Right atrium auricular region (tissue), 2 donors: ENCODE results near the gene CYP4F22. TPM values are rescaled to one million over a fixed set of nuclear protein-coding genes. Genes with fewer than 3 reads are reported as not detected.
"Not testable (repeated sequence)": the region's sequence is repeated elsewhere in the genome, so short reads cannot be mapped to it uniquely, and the experiment has no call there.

Source experiments
- DNase-seq: peaks from one replicate; pipeline ENCODE4 v3.0.0-alpha.2; 2019; ENCODE audit warnings: low spot score
- H3K27ac ChIP-seq, 2 donors: fragments of 200-600 bp; sonication (generic); 1 replicate in 1 of 2; 2 replicates in 1 of 2; pipeline ENCODE4 v1.5.1; 2016 to 2019
- H3K27me3 ChIP-seq, 2 donors: fragments of 200-600 bp; sonication (generic); one replicate each; pipeline versions ENCODE4 v1.5.1 to v1.6.0; 2017 to 2019
- H3K36me3 ChIP-seq: fragments of 200-600 bp; sonication (generic); one replicate; pipeline ENCODE4 v1.5.1; 2016
- H3K4me1 ChIP-seq, 2 donors: fragments of 200-600 bp; sonication (generic); one replicate each; pipeline versions ENCODE4 v1.5.1 to v1.6.0; 2017 to 2019
- H3K4me3 ChIP-seq, 2 donors: fragments of 200-600 bp; sonication (generic); 1 replicate in 1 of 2; 2 replicates in 1 of 2; pipeline ENCODE4 v1.5.1; 2017 to 2019; ENCODE audit warnings: mild to moderate bottlenecking in 1 of 2, moderate library complexity in 1 of 2
- H3K9me3 ChIP-seq, 2 donors: fragments of 200-600 bp; sonication (generic); one replicate each; pipeline ENCODE4 v1.5.1; 2019
- CTCF ChIP-seq, 2 donors: fragments of 200-600 bp; sonication (generic); IDR thresholded peaks; one replicate each; pipeline ENCODE4 v1.5.1; 2019; ENCODE audit warnings: antibody characterized with exemption in 2 of 2
- total RNA-seq, 2 donors: library from RNA; depleted of rRNA; stranded (reverse); fragments of >200 nt; gene quantifications; one replicate each; pipeline ENCODE4 v1.1.0, GENCODE V29; 2016

The CYP4F22 gene
- total RNA-seq, 2 donors from 2014 or later, result not detected

- Histone ChIP-seq H3K4me3 (no peak overlapping the region), H3K9me3 (no peaks in the 10 kb centered on the region), H3K27ac (no peak overlapping the region), H3K36me3 (no peaks in the 10 kb centered on the region), H3K27me3 (no peaks in the 10 kb centered on the region), H3K4me1 (no peaks in the 10 kb centered on the region)
- no peak for DNase-seq
- TF ChIP-seq CTCF (IDR thresholded peaks at IDR 0.05), result no peak
Measured at GRCh38 chr19:15529774-15530372, 21.5 kb downstream of the CYP4F22 start.

DNA sequence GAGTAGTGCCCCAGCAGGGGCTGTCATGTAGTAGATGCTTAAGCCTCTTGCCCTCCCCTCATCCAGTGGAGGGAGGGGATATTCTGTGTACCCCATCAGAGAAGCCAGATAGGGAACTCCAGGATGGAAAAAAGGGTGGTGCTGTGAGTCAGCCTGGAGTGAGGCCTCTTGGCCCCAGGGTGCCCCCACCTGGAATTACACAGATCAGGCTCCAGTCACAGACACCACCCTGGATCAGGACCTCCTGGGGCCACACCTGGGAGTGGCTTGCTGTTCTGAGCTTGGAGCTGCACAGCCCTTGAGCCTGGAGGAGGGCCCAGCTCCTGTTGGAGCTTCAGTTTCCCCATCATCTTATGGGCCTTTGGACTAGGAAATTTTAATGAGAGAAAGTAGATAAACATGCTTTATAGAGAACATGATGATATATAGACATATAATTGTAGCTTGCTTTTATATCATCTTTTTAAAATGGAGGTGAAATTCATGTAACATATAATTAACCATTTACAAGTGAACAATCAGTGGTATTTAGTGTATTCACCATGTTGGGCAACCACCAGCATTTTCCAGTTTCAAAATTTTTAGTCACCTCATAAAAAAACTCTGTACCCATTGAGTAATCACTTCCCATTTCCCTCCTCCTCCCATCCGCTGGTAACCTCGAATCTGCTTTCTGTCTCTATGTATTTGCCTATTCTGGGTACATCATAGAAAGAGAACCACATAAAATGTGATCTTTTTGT lies 24.6 kb downstream of the CYP4F22 start:
- no peak for TF ChIP-seq CTCF (IDR thresholded peaks at IDR 0.05)
- Histone ChIP-seq H3K4me1 (no peaks in the 10 kb centered on the region), H3K9me3 (no peaks in the 10 kb centered on the region), H3K27me3 (no peaks in the 10 kb centered on the region), H3K36me3 (no peaks in the 10 kb centered on the region), H3K27ac (no peak overlapping the region), H3K4me3 (no peak overlapping the region)
- no peak for DNase-seq

- not testable (repeated sequence) for H3K4me3 ChIP-seq, H3K9me3 ChIP-seq, H3K36me3 ChIP-seq, H3K4me1 ChIP-seq, H3K27ac ChIP-seq, H3K27me3 ChIP-seq, DNase-seq
Measured at GRCh38 chr19:15533522-15533830, 25.2 kb downstream of the CYP4F22 start.

GRCh38 chr19:15534957-15535864 lies 26.9 kb downstream of the CYP4F22 start:
- H3K27me3 ChIP-seq, result no peaks in the 10 kb centered on the region
- H3K36me3 ChIP-seq, result no peaks in the 10 kb centered on the region
- DNase-seq, result no peak
- peaks cover 0 to 16% of the 10 kb centered on the region in 2 donors for H3K9me3 ChIP-seq
- H3K4me1 ChIP-seq, result no peaks in the 10 kb centered on the region
- no peak overlapping the region for H3K27ac ChIP-seq
- H3K4me3 ChIP-seq, result no peak overlapping the region
- no peak for TF ChIP-seq CTCF (IDR thresholded peaks at IDR 0.05)

GRCh38 chr19:15536350-15536749 lies 28.0 kb downstream of the CYP4F22 start:
- Histone ChIP-seq H3K4me1 (no peaks in the 10 kb centered on the region), H3K36me3 (no peaks in the 10 kb centered on the region), H3K27me3 (no peaks in the 10 kb centered on the region), H3K9me3 (peaks cover 0 to 16% of the 10 kb centered on the region in 2 donors), H3K27ac (no peak overlapping the region), H3K4me3 (no peak overlapping the region)
- DNase-seq, result no peak
- TF ChIP-seq CTCF (IDR thresholded peaks at IDR 0.05), result no peak

DNA sequence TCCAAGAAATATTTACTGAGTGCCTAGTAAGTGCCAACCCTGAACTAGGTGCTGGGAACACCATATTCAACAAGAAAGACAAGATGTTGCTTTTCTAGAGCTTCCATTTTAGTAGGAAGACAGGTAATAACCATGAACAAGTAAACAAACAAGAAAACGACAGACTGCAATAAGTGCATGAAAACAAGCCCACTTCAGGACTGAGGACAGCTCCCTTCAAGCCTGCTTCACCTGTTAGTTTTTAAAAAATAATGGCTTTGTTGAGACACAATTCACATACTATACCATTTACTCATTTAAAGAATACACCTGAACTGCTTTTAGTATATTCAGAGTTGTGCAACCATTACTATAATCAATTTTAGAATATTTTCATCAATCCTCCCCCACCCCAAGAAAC lies 30.4 kb downstream of the CYP4F22 start:
- TF ChIP-seq CTCF (IDR thresholded peaks at IDR 0.05), result no peak
- Histone ChIP-seq H3K4me1 (no peaks in the 10 kb centered on the region), H3K27ac (no peak overlapping the region), H3K36me3 (no peaks in the 10 kb centered on the region), H3K9me3 (peaks cover 0 to 16% of the 10 kb centered on the region in 2 donors), H3K27me3 (no peaks in the 10 kb centered on the region), H3K4me3 (no peak overlapping the region)
- no peak for DNase-seq
